ENCODE measurements around the gene CATSPER4. TPM values are rescaled to one million over a fixed set of nuclear protein-coding genes. Genes with fewer than 3 reads are reported as not detected.

The CATSPER4 gene
- total and polyA plus RNA-seq, 2 of the 8 experiments (the other 6 are each of a cell fraction or from before 2014, with no cell fraction given) = 0.65 to 0.83 TPM

DNA sequence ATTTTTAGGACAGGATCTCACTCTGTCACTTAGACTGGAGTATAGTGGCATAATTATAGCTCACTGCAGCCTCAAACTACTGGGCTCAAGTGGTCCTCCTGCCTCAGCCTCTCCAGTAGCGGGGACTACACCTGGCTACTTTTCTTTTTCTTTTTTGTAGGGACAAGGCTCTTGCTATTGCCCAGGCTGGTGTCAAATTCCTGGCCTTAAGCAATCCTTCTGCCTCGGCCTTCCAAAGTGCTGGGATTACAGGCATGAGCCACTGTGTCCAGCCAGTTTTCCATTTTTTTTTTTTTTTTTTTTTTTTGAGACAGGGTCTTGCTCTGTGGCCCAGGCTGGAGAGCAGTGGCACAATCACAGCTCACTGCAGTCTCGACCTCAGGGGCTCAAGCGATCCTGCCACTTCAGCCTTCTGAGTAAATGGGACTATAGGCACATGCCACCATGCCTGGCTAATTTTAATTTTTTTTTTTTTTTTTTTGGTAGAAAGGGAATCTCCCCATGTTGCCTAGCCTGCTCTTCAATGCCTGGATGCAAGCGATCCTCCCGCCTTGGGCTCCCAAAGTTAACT, 23.0 kb downstream of the CATSPER4 start:
- Histone ChIP-seq H3K27me3 (replicated peaks in 1 of 4; ENCODE audit: control insufficient read depth in 3 of 4, extremely low read depth in 1 of 4, insufficient read depth in 3 of 4, low read length in 3 of 4) (no peaks in the 10 kb centered on the region), H3K4me2 (ENCODE audit: insufficient read depth in 1 of 2, low read depth in 2 of 2, low read length in 2 of 2) (no peak overlapping the region), H3K23ac (ENCODE audit: insufficient read length) (no peak overlapping the region), H3K4me3 (ENCODE audit: extremely low read depth in 1 of 4, insufficient read depth in 2 of 4, low read depth in 3 of 4, low read length in 4 of 4) (no peak overlapping the region), H3K79me1 (ENCODE audit: low read depth, low read length) (no peaks in the 10 kb centered on the region), H3K4ac (replicated peaks; ENCODE audit: insufficient read length, low read depth, low read length) (no peak overlapping the region), H4K5ac (ENCODE audit: insufficient read length, low read depth, low read length) (no peak overlapping the region), H4K8ac (ENCODE audit: extremely low read depth, insufficient read depth, low read length) (no peak overlapping the region), H2BK20ac (ENCODE audit: low read length) (no peak overlapping the region), H2AFZ (ENCODE audit: low read length) (no peak overlapping the region), H2BK12ac (ENCODE audit: low read depth, low read length) (no peak overlapping the region), H3K4me1 (replicated peaks in 1 of 4; ENCODE audit: control insufficient read depth in 3 of 4, insufficient read depth in 4 of 4, low read length in 3 of 4) (no peaks in the 10 kb centered on the region), H2BK120ac (replicated peaks; ENCODE audit: low read depth, low read length) (no peak overlapping the region), H3K9ac (replicated peaks in 1 of 4; ENCODE audit: extremely low read depth in 1 of 4, low read depth in 3 of 4, low read length in 3 of 4) (no peak overlapping the region), H2AK5ac (ENCODE audit: low read depth, low read length) (no peak overlapping the region), H3K14ac (ENCODE audit: insufficient read length) (no peak overlapping the region), H3K56ac (replicated peaks; ENCODE audit: insufficient read length, low read depth, low read length) (no peak overlapping the region), H3K23me2 (ENCODE audit: low read depth, low read length) (no peaks in the 10 kb centered on the region), H3K27ac (ENCODE audit: low read depth, low read length) (no peak overlapping the region), H3K79me2 (ENCODE audit: control insufficient read depth in 1 of 2, insufficient read depth in 2 of 2, low read length in 2 of 2) (no peaks in the 10 kb centered on the region), H4K91ac (replicated peaks; ENCODE audit: insufficient read length, low read length) (no peak overlapping the region), H2BK5ac (ENCODE audit: low read depth, low read length) (no peak overlapping the region), H3K36me3 (ENCODE audit: control insufficient read depth in 2 of 4, insufficient read depth in 4 of 4, low read length in 3 of 4) (no peaks in the 10 kb centered on the region), H2BK15ac (ENCODE audit: low read length) (no peak overlapping the region), H4K20me1 (replicated peaks in 1 of 2; ENCODE audit: control insufficient read depth in 1 of 2, insufficient read depth in 2 of 2, low read length in 2 of 2) (no peaks in the 10 kb centered on the region), H3K9me3 (ENCODE audit: insufficient read depth in 2 of 2, low read depth in 1 of 2, low read length in 1 of 2) (no peaks in the 10 kb centered on the region), H3K18ac (ENCODE audit: extremely low read depth, low read length) (no peak overlapping the region)
- ChIA-PET POLR2A (ENCODE audit: partially characterized antibody) (interaction anchor here (0.7 kb wide), 2 partner anchors 25 to 209 kb away, joined by 3 to 4 read pairs; no protein-coding TSS in a partner anchor), CTCF (ENCODE audit: partially characterized antibody) (interaction anchor here (0.6 to 1.3 kb wide), 2 partner anchors 22 to 393 kb away, joined by 3 to 5 read pairs; no protein-coding TSS in a partner anchor)
- no peak for DNase-seq (ENCODE audit: low read depth in 1 of 2, low spot score in 2 of 2)
- 91% methylated on average over 4 of the region's 6 CpGs; no CpG with 5 or more reads in 1 of the 2 experiments for WGBS, 2 experiments (ENCODE audit: extremely low coverage in 1 of 2, insufficient coverage in 1 of 2, insufficient read length in 1 of 2, insufficient replicate concordance in 2 of 2, low coverage in 1 of 2, low lambda C conversion rate in 2 of 2, missing lambda C conversion rate in 1 of 2)
- FAIRE-seq = no peak
- TF ChIP-seq PHF8 (conservative IDR thresholded peaks at IDR 0.05; ENCODE audit: low read depth, low read length) = no peak
- no peak for TF ChIP-seq SP2 (IDR thresholded peaks at IDR 0.05; ENCODE audit: low read length)

All from H1 (cell line).